SK-N-SH (cell line): Measurements from ENCODE around the gene TUT1. TPM values are rescaled to one million over a fixed set of nuclear protein-coding genes. Genes with fewer than 3 reads are reported as not detected.

Experiments used
- CTCF ChIA-PET: fragments of 300-600, 350-600 bp; formaldehyde crosslinking; extraction: SDS; loops from one replicate; lab custom pipeline; 2021; lab: Yijun Ruan, JAX
- POLR2A ChIA-PET: fragments of 350-600 bp; sonication (Branson Sonifier 250); formaldehyde crosslinking; extraction: SDS; loops from one replicate; lab custom pipeline; 2020; ENCODE audit warnings: antibody characterized with exemption, inconsistent platforms; lab: Yijun Ruan, JAX
- DNase-seq: peaks from one replicate; pipeline ENCODE4 v3.0.0; 2012
- H2AFZ ChIP-seq: fragments of 200-600 bp; sonication (generic); 2 replicates; pipeline ENCODE4 v1.8.1; 2016; ENCODE audit warnings: antibody characterized with exemption, mild to moderate bottlenecking, low read depth
- H3F3A ChIP-seq: fragments of 200-600 bp; sonication (generic); replicated peaks from 2 replicates; pipeline ENCODE3; 2016; ENCODE audit warnings: antibody characterized with exemption, mild to moderate bottlenecking; ENCODE audit not compliant: insufficient read depth
- H3K27ac ChIP-seq, 2 experiments: fragments of 200-500 bp in 1 of 2; fragments of 200-600 bp in 1 of 2; sonication (Bioruptor generic) in 1 of 2; sonication (generic), shearing (Covaris generic) in 1 of 2; 2 replicates each; pipeline versions ENCODE4 v1.5.1 to v1.6.1; 2014 to 2016; ENCODE audit warnings: low read depth in 2 of 2, inconsistent platforms in 1 of 2, low read length in 1 of 2, mild to moderate bottlenecking in 1 of 2, mixed read lengths in 1 of 2
- H3K27me3 ChIP-seq: fragments of 200-600 bp; sonication (generic), shearing (Covaris generic); 2 replicates; pipeline ENCODE4 v1.6.1; 2016; ENCODE audit warnings: mixed run types; ENCODE audit not compliant: insufficient read depth
- H3K36me3 ChIP-seq, 2 experiments: fragments of 200-500 bp in 1 of 2; fragments of 200-600 bp in 1 of 2; sonication (Bioruptor generic) in 1 of 2; sonication (generic) in 1 of 2; replicated peaks in 1 of 2; 2 replicates each; pipeline versions ENCODE3 to v1.5.1; 2014 to 2016; ENCODE audit warnings: low read length in 1 of 2, mild to moderate bottlenecking in 1 of 2; ENCODE audit not compliant: insufficient read depth in 2 of 2, control insufficient read depth in 1 of 2
- H3K4me1 ChIP-seq, 2 experiments: fragments of 200-500 bp in 1 of 2; fragments of 200-600 bp in 1 of 2; sonication (Bioruptor generic) in 1 of 2; sonication (generic), shearing (Covaris generic) in 1 of 2; 2 replicates each; pipeline versions ENCODE4 v1.5.1 to v1.6.1; 2014 to 2016; ENCODE audit warnings: low read depth in 1 of 2, low read length in 1 of 2, mixed run types in 1 of 2; ENCODE audit not compliant: insufficient read depth in 2 of 2, control insufficient read depth in 1 of 2
- H3K4me2 ChIP-seq: fragments of 200-600 bp; sonication (generic), shearing (Covaris generic); 2 replicates; pipeline ENCODE4 v1.6.1; 2017; ENCODE audit warnings: mixed run types
- H3K4me3 ChIP-seq, 2 experiments: fragments of 200-500 bp in 1 of 2; fragments of 200-600 bp in 1 of 2; sonication (Bioruptor generic) in 1 of 2; sonication (generic), shearing (Covaris generic) in 1 of 2; 2 replicates each; pipeline versions ENCODE4 v1.5.1 to v1.8.1; 2014 to 2016; ENCODE audit warnings: low read depth in 2 of 2, inconsistent platforms in 1 of 2, low read length in 1 of 2, mild to moderate bottlenecking in 1 of 2, mixed read lengths in 1 of 2, moderate library complexity in 1 of 2
- H3K79me2 ChIP-seq: fragments of 200-600 bp; sonication (generic); 2 replicates; pipeline ENCODE4 v1.8.1; 2017; ENCODE audit warnings: mild to moderate bottlenecking; ENCODE audit not compliant: insufficient read depth
- H3K9ac ChIP-seq: fragments of 200-600 bp; sonication (generic); 2 replicates; pipeline ENCODE4 v1.6.1; 2017; ENCODE audit warnings: mixed run types
- H3K9me2 ChIP-seq: fragments of 200-600 bp; sonication (generic); 2 replicates; pipeline ENCODE4 v1.6.1; 2017; ENCODE audit warnings: mixed run types
- H3K9me3 ChIP-seq: fragments of 200-600 bp; sonication (generic); 2 replicates; pipeline ENCODE4 v1.6.1; 2017; ENCODE audit warnings: mixed run types, mild to moderate bottlenecking, moderate library complexity
- H4K20me1 ChIP-seq: fragments of 200-600 bp; sonication (generic); 2 replicates; pipeline ENCODE4 v1.6.1; 2017; ENCODE audit warnings: mild to moderate bottlenecking, mixed run types; ENCODE audit not compliant: insufficient read depth
- EP300 ChIP-seq, 2 experiments: IDR thresholded peaks; 2 replicates each; pipeline versions ENCODE4 v1.4.0 to v1.6.1; 2012; ENCODE audit warnings: borderline replicate concordance in 1 of 2, low read depth in 1 of 2, low read length in 1 of 2
- FOXM1 ChIP-seq: IDR thresholded peaks from 2 replicates; pipeline ENCODE4 v1.4.0; 2012; ENCODE audit warnings: low read depth, mild to moderate bottlenecking
- GABPA ChIP-seq: IDR thresholded peaks from 2 replicates; pipeline ENCODE4 v1.4.0; 2012; ENCODE audit warnings: low read depth, mild to moderate bottlenecking
- IRF3 ChIP-seq: fragments of 150-350 bp; IDR thresholded peaks from 2 replicates; pipeline ENCODE4 v1.6.1; 2016; ENCODE audit warnings: mild to moderate bottlenecking, low read depth, low read length
- MEF2A ChIP-seq: IDR thresholded peaks from 2 replicates; pipeline ENCODE4 v1.4.0; 2012; ENCODE audit warnings: low read depth, borderline replicate concordance
- PBX3 ChIP-seq: IDR thresholded peaks from 2 replicates; pipeline ENCODE4; 2012
- POLR2AphosphoS5 ChIP-seq: IDR thresholded peaks from 2 replicates; pipeline ENCODE4 v1.6.1; 2012; ENCODE audit warnings: low read depth, low read length
- RXRA ChIP-seq: IDR thresholded peaks from 2 replicates; pipeline ENCODE4 v1.4.0; 2012; ENCODE audit warnings: low read depth, mild to moderate bottlenecking, borderline replicate concordance
- WGBS: methylation state at CpG from one replicate; pipeline ENCODE4 v1.1.6; 2017; ENCODE audit warnings: low lambda C conversion rate; 5-methylcytosine and 5-hydroxymethylcytosine counted together
- polyA plus RNA-seq, 3 experiments: library from polyadenylated mRNA; depleted of rRNA; stranded (reverse); fragments of >200 nt; gene quantifications; 2 replicates each; pipeline ENCODE4 v1.2.3, GENCODE V29; 2012
- small RNA-seq, 7 experiments: library from RNA; depleted of rRNA; stranded (forward); fragments of <200 nt; gene quantifications; one replicate each; pipeline ENCODE3, GENCODE V24; 2012

TUT1 gene
- polyA plus RNA-seq, 1 of the 3 experiments (the other 2 are of a cell fraction), result 27.3 TPM

GRCh38 chr11:62532096-62532495, 59.2 kb downstream of the TUT1 start:
- no peak for TF ChIP-seq PBX3
- TF ChIP-seq MEF2A, result no peak
- no peak for TF ChIP-seq RXRA
- no peak for TF ChIP-seq IRF3
- TF ChIP-seq GABPA, result no peak
- TF ChIP-seq POLR2AphosphoS5, result no peak
- TF ChIP-seq FOXM1, result no peak
- TF ChIP-seq EP300 (IDR thresholded peaks at IDR 0.05; ENCODE audit: borderline replicate concordance in 1 of 2, low read depth in 1 of 2, low read length in 1 of 2), result no peak
- Histone ChIP-seq H3K4me3 (no peak overlapping the region), H3K9ac (no peak overlapping the region), H3K4me1 (0 out of 4 replicates have a peak, but pooled peaks cover 0 to under 1% of the 10 kb centered on the region in 2 experiments), H3K4me2 (no peak overlapping the region), H3K27me3 (no peaks in the 10 kb centered on the region), H3K79me2 (peaks cover 100% of the 10 kb centered on the region), H3K27ac (no peak overlapping the region), H3F3A (peaks cover 13% of the 10 kb centered on the region), H3K9me2 (no peaks in the 10 kb centered on the region), H3K36me3 (peaks cover 67 to 83% of the 10 kb centered on the region in 2 experiments), H2AFZ (no peak overlapping the region), H3K9me3 (no peaks in the 10 kb centered on the region), H4K20me1 (peaks cover 100% of the 10 kb centered on the region)
- whole genome bisulfite sequencing, result 93% methylated on average over 2 of the region's 2 CpGs
- ChIA-PET CTCF (no interaction called here), POLR2A (no interaction called here)
- no peak for DNase-seq

Small RNA genes lying within 50 kb of the gene (small RNA-seq; reads per million reads assigned to genes)
- gene AP001458.1 (0 reads per million in 7 experiments), gene EEF1G (0 reads per million in 7 experiments), gene MIR6747 (0 to 0.64 (median 0) reads per million in 7 experiments)

Other genes with a start within 250 kb of the TUT1 start
- not detected in 2 replicates for gene SCGB1A1, start 172.5 kb downstream of the TUT1 start, polyA plus RNA-seq (2012; rRNA removed)
- gene AHNAK, start 44.7 kb downstream of the TUT1 start, polyA plus RNA-seq (2012; rRNA removed), result 57.8 and 62.3 TPM in 2 replicates
- 1,853 and 2,105 TPM in 2 replicates for gene EEF1G, start 17.6 kb downstream of the TUT1 start, polyA plus RNA-seq (2012; rRNA removed)
- gene MTA2, start 10.3 kb upstream of the TUT1 start, polyA plus RNA-seq (2012; rRNA removed), result 18.4 and 20.6 TPM in 2 replicates
- 43.0 and 47.8 TPM in 2 replicates for gene EML3, start 21.3 kb upstream of the TUT1 start, polyA plus RNA-seq (2012; rRNA removed)
- 7.3 and 7.9 TPM in 2 replicates for gene ROM1, start 21.7 kb upstream of the TUT1 start, polyA plus RNA-seq (2012; rRNA removed)
- gene B3GAT3, start 30.5 kb upstream of the TUT1 start, polyA plus RNA-seq (2012; rRNA removed), result 104 and 116 TPM in 2 replicates
- 275 and 332 TPM in 2 replicates for gene GANAB, start 55.1 kb upstream of the TUT1 start, polyA plus RNA-seq (2012; rRNA removed)
- 11.7 and 13.4 TPM in 2 replicates for gene INTS5, start 61.8 kb upstream of the TUT1 start, polyA plus RNA-seq (2012; rRNA removed)
- gene C11orf98, start 73.7 kb upstream of the TUT1 start, polyA plus RNA-seq (2012; rRNA removed), result 90.1 and 126 TPM in 2 replicates
- gene CSKMT, start 73.8 kb upstream of the TUT1 start, polyA plus RNA-seq (2012; rRNA removed), result 9.5 and 11.1 TPM in 2 replicates
- gene UQCC3, start 80.2 kb upstream of the TUT1 start, polyA plus RNA-seq (2012; rRNA removed), result 22.7 and 24.8 TPM in 2 replicates
- 9.7 and 12.0 TPM in 2 replicates for gene LBHD1, start 80.7 kb upstream of the TUT1 start, polyA plus RNA-seq (2012; rRNA removed)
- 202 and 256 TPM in 2 replicates for gene UBXN1, start 87.5 kb upstream of the TUT1 start, polyA plus RNA-seq (2012; rRNA removed)
- gene LRRN4CL, start 98.0 kb upstream of the TUT1 start, polyA plus RNA-seq (2012; rRNA removed), result 0.08 and 0.10 TPM in 2 replicates
- gene BSCL2, start 115.9 kb upstream of the TUT1 start, polyA plus RNA-seq (2012; rRNA removed), result 81.5 and 118 TPM in 2 replicates
- gene GNG3, start 116.2 kb upstream of the TUT1 start, polyA plus RNA-seq (2012; rRNA removed), result 0.11 and 0.16 TPM in 2 replicates
- 31.0 and 33.5 TPM in 2 replicates for gene HNRNPUL2, start 135.9 kb upstream of the TUT1 start, polyA plus RNA-seq (2012; rRNA removed)
- 31.3 and 37.5 TPM in 2 replicates for gene TTC9C, start 137.0 kb upstream of the TUT1 start, polyA plus RNA-seq (2012; rRNA removed)
- gene ZBTB3, start 162.6 kb upstream of the TUT1 start, polyA plus RNA-seq (2012; rRNA removed), result 2.1 and 3.3 TPM in 2 replicates
- 268 and 293 TPM in 2 replicates for gene POLR2G, start 170.1 kb upstream of the TUT1 start, polyA plus RNA-seq (2012; rRNA removed)
- 33.6 and 34.4 TPM in 2 replicates for gene TAF6L, start 179.9 kb upstream of the TUT1 start, polyA plus RNA-seq (2012; rRNA removed)
- gene TMEM179B, start 195.9 kb upstream of the TUT1 start, polyA plus RNA-seq (2012; rRNA removed), result 69.6 and 73.3 TPM in 2 replicates
- gene TMEM223, start 200.5 kb upstream of the TUT1 start, polyA plus RNA-seq (2012; rRNA removed), result 30.4 and 40.7 TPM in 2 replicates
- gene NXF1, start 213.9 kb upstream of the TUT1 start, polyA plus RNA-seq (2012; rRNA removed), result 47.6 and 59.7 TPM in 2 replicates
- gene STX5, start 240.5 kb upstream of the TUT1 start, polyA plus RNA-seq (2012; rRNA removed), result 24.2 and 27.4 TPM in 2 replicates
- gene TEX54, start 241.3 kb upstream of the TUT1 start, polyA plus RNA-seq (2012; rRNA removed), result not detected in 2 replicates
- 132 TPM in 2 replicates for gene WDR74, start 248.1 kb upstream of the TUT1 start, polyA plus RNA-seq (2012; rRNA removed)